ENCODE data around the gene HS6ST2. TPM values are rescaled to one million over a fixed set of nuclear protein-coding genes. Genes with fewer than 3 reads are reported as not detected.

HS6ST2 gene
- total RNA-seq, 3 donors from 2014 or later: 0.32 to 1.3 (median 1.2) TPM

DNA sequence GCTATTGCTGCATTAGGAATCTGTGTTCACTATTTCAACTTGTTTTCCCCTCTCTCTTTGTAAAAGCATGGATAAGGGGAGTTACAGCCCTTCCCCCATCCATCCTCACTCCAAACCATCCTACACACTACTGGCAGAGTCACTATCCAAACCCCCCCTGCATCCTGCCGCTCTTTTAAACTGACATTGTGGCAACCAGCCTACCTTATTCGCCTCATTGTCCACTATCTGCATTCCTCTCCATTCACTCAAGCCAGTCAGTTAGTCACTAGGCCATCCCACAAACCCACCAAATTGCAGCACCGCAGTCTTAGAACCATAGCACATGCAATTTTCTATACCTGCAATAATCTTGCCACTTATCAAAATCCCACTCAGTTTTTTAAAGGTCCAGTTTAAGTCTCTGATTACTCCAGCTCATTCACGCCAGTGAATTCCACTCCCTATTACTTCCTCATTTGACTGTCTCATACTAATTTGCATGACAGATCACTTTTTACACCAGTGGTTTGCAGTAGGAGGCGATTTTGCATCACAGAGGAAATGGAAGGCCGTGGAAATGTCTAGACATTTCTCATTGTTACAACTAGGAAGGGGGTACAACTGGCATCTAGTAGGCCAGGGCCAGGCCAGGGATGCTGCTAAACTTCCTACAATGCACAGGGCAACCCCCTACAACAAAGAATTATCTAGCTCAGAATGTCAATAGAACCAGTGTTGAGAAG lies 181.8 kb downstream of the HS6ST2 start:
- Histone ChIP-seq H3K36me3 (no peaks in the 10 kb centered on the region), H3K27ac (no peak overlapping the region), H3K9me3 (no peaks in the 10 kb centered on the region), H3K4me3 (no peak overlapping the region), H3K27me3 (peaks cover 0 to 48% of the 10 kb centered on the region in 2 donors), H3K4me1 (no peaks in the 10 kb centered on the region)
- no peak for DNase-seq (ENCODE audit: low spot score in 2 of 2)
- intact Hi-C loops (cut with DNase I; ENCODE audit: low total_unique reads): no loop called here
- TF ChIP-seq, protein P1, sequence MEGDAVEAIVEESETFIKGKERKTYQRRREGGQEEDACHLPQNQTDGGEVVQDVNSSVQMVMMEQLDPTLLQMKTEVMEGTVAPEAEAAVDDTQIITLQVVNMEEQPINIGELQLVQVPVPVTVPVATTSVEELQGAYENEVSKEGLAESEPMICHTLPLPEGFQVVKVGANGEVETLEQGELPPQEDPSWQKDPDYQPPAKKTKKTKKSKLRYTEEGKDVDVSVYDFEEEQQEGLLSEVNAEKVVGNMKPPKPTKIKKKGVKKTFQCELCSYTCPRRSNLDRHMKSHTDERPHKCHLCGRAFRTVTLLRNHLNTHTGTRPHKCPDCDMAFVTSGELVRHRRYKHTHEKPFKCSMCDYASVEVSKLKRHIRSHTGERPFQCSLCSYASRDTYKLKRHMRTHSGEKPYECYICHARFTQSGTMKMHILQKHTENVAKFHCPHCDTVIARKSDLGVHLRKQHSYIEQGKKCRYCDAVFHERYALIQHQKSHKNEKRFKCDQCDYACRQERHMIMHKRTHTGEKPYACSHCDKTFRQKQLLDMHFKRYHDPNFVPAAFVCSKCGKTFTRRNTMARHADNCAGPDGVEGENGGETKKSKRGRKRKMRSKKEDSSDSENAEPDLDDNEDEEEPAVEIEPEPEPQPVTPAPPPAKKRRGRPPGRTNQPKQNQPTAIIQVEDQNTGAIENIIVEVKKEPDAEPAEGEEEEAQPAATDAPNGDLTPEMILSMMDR (IDR thresholded peaks at IDR 0.05): no peak
- no peak for TF ChIP-seq POLR2AphosphoS5 (IDR thresholded peaks at IDR 0.05)
- TF ChIP-seq POLR2A (IDR thresholded peaks at IDR 0.05): no peak

DNA sequence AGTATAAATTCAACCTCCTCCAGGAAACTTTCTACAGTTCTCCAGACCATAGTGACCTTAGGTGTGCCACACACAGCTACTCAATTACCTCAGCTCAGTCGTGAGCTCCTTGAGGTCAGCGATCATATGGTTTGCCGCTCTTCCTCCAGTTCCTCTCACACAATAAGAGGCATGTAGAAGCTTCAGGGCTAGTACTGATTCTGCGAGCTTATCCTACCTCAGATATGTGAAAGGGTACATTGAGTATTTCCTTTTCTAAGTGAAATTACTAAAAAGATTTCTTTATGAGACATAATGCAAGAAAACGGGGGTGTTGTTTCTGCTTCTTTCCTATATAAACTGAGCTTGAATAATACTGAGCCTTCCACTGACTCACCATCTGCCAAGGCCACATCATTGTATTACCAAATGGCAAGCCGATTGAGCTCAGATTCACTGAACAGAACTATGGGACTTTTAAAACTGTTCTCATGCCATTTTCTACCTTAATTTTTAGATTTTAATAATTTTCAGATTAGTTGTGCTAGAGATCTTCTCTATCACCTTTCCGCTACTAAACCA lies 183.1 kb downstream of the HS6ST2 start:
- Histone ChIP-seq H3K4me3 (no peak overlapping the region), H3K27ac (no peak overlapping the region), H3K36me3 (no peaks in the 10 kb centered on the region), H3K9me3 (no peaks in the 10 kb centered on the region), H3K27me3 (peaks cover 0 to 37% of the 10 kb centered on the region in 2 donors), H3K4me1 (no peaks in the 10 kb centered on the region)
- intact Hi-C loops (cut with DNase I; ENCODE audit: low total_unique reads): no loop called here
- no peak for TF ChIP-seq POLR2AphosphoS5 (IDR thresholded peaks at IDR 0.05)
- no peak for TF ChIP-seq POLR2A (IDR thresholded peaks at IDR 0.05)
- TF ChIP-seq, protein P1 (IDR thresholded peaks at IDR 0.05): no peak
- no peak for DNase-seq (ENCODE audit: low spot score in 2 of 2)

DNA sequence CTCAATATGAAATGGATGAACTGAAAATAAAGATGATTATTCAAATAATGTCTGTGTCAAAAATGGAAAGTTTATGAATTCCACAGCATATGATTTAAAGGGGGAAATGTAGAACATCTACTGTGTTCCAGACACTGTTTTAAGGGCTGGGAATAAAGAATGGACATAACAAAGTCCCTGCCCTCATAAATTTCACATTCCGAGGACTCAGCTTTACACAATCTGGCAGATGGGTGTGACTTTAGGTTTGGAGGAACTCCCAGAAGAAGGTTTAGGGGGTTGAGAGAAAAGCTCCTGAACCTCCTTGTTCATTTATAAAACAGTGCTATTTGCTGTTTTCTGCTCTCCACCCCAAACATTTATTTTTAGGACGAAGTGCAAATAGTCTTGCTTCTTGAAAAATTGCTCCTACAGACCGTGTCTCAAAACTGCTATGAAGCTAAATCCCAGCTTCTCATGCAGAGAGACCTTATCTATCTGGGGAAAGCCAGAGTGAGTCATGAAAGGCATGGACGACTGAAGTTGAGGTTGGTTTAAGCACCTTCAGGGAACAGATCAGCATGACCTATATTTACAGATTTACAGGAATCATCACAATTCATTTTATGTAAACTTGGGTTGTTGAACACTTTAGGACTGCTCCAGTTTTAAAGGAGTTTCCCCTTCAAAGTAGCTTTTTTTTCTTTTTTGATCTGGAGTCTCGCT lies 184.3 kb downstream of the HS6ST2 start:
- H3K36me3 ChIP-seq: no peaks in the 10 kb centered on the region
- intact Hi-C loops (cut with DNase I; ENCODE audit: low total_unique reads): no loop called here
- TF ChIP-seq POLR2A (IDR thresholded peaks at IDR 0.05): no peak
- no peak for TF ChIP-seq POLR2AphosphoS5 (IDR thresholded peaks at IDR 0.05)
- TF ChIP-seq, protein P1 (IDR thresholded peaks at IDR 0.05): no peak
- no peak overlapping the region for H3K4me3 ChIP-seq
- no peaks in the 10 kb centered on the region for H3K9me3 ChIP-seq
- H3K4me1 ChIP-seq: no peaks in the 10 kb centered on the region
- no peak overlapping the region for H3K27ac ChIP-seq
- peaks cover 0 to 38% of the 10 kb centered on the region in 2 donors for H3K27me3 ChIP-seq
- no peak for DNase-seq (ENCODE audit: low spot score in 2 of 2)

DNA sequence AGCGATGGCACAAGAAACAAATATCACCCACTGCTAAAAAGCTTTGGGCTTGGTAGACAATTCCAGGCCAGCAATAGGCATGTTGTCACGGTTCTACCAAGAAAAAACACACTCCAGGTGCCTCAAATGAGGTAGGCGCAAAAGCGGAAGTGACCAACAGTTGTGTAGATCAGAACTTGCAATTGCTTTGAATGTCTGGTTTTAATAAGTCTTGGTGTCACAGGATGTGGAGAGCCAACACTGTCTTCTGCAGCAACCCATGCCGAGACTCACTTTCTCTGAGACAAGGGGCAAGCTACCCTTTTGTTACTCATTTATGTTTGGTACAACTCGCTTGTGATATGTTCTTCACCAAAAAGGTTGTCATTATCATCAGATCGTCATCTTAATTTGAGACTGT lies 188.8 kb downstream of the HS6ST2 start:
- peaks cover 0 to 37% of the 10 kb centered on the region in 2 donors for H3K27me3 ChIP-seq
- no peak overlapping the region for H3K27ac ChIP-seq
- no peaks in the 10 kb centered on the region for H3K4me1 ChIP-seq
- no peaks in the 10 kb centered on the region for H3K9me3 ChIP-seq
- no peaks in the 10 kb centered on the region for H3K36me3 ChIP-seq
- no peak for TF ChIP-seq POLR2A (IDR thresholded peaks at IDR 0.05)
- no peak for TF ChIP-seq POLR2AphosphoS5 (IDR thresholded peaks at IDR 0.05)
- TF ChIP-seq, protein P1 (IDR thresholded peaks at IDR 0.05): no peak
- no peak for DNase-seq (ENCODE audit: low spot score in 2 of 2)
- intact Hi-C loops (cut with DNase I; ENCODE audit: low total_unique reads): no loop called here
- H3K4me3 ChIP-seq: no peak overlapping the region

DNA sequence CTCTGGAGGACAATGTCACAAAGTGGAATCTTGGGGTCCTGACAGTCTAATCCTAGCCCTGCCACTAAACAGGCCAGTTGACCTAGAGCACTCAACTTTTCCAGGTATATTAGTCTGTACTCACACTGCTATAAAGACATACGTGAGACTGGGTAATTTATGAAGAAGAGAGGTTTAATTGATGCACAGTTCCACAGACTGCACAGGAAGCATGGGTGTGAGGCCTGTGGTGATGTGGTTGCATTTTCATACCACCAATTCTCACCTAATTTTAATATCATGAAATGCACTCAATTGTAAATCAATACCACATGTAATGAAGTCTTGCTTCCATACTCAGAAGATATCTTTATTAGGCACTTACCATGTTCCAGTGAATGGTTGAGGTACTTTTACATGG lies 192.0 kb downstream of the HS6ST2 start:
- no peak for DNase-seq (ENCODE audit: low spot score in 2 of 2)
- Histone ChIP-seq H3K4me1 (no peaks in the 10 kb centered on the region), H3K27ac (no peak overlapping the region), H3K9me3 (no peaks in the 10 kb centered on the region), H3K27me3 (peaks cover 0 to 44% of the 10 kb centered on the region in 2 donors), H3K36me3 (no peaks in the 10 kb centered on the region), H3K4me3 (no peak overlapping the region)
- TF ChIP-seq, protein P1 (IDR thresholded peaks at IDR 0.05): no peak
- no peak for TF ChIP-seq POLR2AphosphoS5 (IDR thresholded peaks at IDR 0.05)
- TF ChIP-seq POLR2A (IDR thresholded peaks at IDR 0.05): no peak
- intact Hi-C loops (cut with DNase I; ENCODE audit: low total_unique reads): no loop called here
